Measurements from ENCODE around the gene NIBAN1.

Gene NIBAN1

DNA sequence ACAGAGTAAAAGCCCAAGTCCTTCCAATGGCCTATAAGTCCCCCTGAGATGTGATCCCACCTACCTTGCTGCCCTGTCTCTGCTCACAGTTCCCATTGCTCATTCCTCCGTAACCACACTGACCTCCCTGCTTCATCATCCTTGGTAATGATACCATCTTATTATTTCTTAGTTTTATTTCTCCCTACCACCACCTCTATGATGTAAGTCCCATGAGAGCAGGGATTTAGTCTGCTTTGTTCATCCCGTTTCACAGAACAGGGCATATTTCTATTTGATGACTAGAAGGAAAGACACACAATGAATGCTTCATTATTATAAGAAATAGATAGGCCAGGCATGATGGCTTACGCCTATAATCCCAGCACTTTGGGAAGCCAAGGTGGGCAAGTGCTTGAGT lies 22.5 kb downstream of the NIBAN1 start:
- no peak for TF ChIP-seq CTCF (IDR thresholded peaks at IDR 0.05; ENCODE audit: borderline replicate concordance, insufficient read depth, low read depth, low read length)
- H3K4me3 ChIP-seq (ENCODE audit: low read depth, low read length) = no peak overlapping the region

GRCh38 chr1:184950906-184951305 lies 23.4 kb downstream of the NIBAN1 start:
- no peak for TF ChIP-seq CTCF (IDR thresholded peaks at IDR 0.05; ENCODE audit: borderline replicate concordance, insufficient read depth, low read depth, low read length)

DNA sequence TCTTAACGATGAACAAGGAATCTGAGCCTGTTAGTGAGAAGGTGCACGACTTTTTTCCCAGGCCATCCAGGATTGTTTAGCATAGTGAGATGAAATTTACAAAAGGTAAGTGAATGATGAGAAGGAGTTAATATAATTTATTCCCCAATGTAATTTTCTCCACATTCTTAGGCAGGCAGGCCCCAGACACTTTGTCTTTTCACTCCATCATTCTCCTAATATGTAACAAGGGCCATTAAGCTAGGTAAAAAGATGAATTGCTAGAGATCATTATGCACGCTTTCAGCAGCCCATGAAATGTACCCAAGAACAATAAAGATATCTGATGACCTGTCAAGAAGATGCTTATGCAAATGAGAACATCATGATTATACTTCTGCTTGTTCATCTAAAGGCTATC lies 24.1 kb downstream of the NIBAN1 start:
- no peak for TF ChIP-seq CTCF (IDR thresholded peaks at IDR 0.05; ENCODE audit: borderline replicate concordance, insufficient read depth, low read depth, low read length)
- no peak overlapping the region for H3K4me3 ChIP-seq (ENCODE audit: low read depth, low read length)

More at GRCh38 chr1:184950906-184951305, 23.4 kb downstream of the NIBAN1 start:
- H3K4me3 ChIP-seq (ENCODE audit: low read depth, low read length) = no peak overlapping the region

DNA sequence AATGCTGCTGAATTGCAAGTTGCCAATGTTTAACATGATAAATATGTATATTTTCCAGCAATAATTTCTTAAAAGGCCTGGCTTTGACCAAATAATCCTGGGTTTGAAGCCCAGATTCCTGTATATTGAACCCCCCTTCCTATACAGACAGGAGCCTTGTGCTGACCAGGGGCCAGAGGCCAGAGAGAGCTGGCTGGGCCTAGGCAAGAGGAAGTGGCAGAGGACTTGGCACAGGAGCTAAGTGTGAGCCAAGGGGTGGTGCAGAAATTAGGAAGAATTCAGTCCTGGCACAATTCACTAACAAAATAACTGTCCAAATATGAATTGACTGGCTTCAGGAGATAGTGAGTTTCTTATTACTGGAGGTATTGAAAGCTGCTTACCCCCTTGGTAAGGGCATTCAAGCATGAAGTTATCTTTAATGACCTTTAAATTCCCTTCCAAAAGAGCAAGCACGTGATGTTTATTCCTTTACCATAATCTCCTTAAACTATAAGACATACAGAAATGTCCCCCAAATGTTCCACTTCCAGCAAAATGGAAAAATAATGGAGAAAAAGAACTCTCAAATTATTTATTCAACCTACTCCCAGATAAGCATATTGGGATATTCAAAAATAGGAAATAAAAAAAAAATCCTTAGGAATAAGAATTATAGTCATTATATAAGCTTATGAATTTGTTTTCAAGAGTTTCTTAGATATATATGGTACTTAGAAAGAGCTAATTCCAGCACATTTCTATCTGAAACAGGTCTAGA lies 26.6 kb downstream of the NIBAN1 start:
- TF ChIP-seq CTCF (IDR thresholded peaks at IDR 0.05; ENCODE audit: borderline replicate concordance, insufficient read depth, low read depth, low read length) = no peak

GRCh38 chr1:184945678-184946412 lies 28.5 kb downstream of the NIBAN1 start:
- TF ChIP-seq CTCF (IDR thresholded peaks at IDR 0.05; ENCODE audit: borderline replicate concordance, insufficient read depth, low read depth, low read length) = no peak
- no peak overlapping the region for H3K4me3 ChIP-seq (ENCODE audit: low read depth, low read length)

More for the DNA sequence above, 26.6 kb downstream of the NIBAN1 start:
- no peak overlapping the region for H3K4me3 ChIP-seq (ENCODE audit: low read depth, low read length)

DNA sequence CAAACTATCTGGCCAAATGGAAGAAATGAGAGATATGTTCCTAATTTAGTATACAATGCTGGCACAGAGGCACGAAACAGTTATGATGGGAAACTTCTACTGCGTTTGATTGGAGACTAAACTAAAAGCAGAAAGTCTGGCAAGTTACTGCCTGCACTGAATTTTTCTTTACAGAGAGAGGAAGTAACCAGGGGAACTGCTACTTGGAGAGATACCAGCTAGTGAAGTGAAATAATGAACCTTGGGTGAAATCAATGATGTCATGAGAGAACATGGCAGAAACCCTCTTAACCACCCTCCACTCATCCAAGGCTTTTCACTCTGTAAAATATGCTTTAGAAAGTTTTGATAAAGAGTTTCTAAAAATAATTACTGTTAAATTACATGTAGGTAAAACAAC lies 29.3 kb downstream of the NIBAN1 start:
- no peak for TF ChIP-seq CTCF (IDR thresholded peaks at IDR 0.05; ENCODE audit: borderline replicate concordance, insufficient read depth, low read depth, low read length)
- H3K4me3 ChIP-seq (ENCODE audit: low read depth, low read length) = no peak overlapping the region

- no peak for TF ChIP-seq CTCF (IDR thresholded peaks at IDR 0.05; ENCODE audit: borderline replicate concordance, insufficient read depth, low read depth, low read length)
- H3K4me3 ChIP-seq (ENCODE audit: low read depth, low read length) = no peak overlapping the region
Measured at GRCh38 chr1:184943998-184944397, 30.3 kb downstream of the NIBAN1 start.

All from GM12875 (cell line).